Sciatic nerve (tissue), 2 donors: ENCODE results near the gene TAF11L10. TPM values are rescaled to one million over a fixed set of nuclear protein-coding genes. Genes with fewer than 3 reads are reported as not detected.
"Not testable (repeated sequence)": the region's sequence is repeated elsewhere in the genome, so short reads cannot be mapped to it uniquely, and the experiment has no call there.

ENCODE experiments used
- ATAC-seq: fragments of 200-7000 bp; cut with Tn5 transposase; one replicate; pipeline ENCODE4 v1.9.1; 2020; ENCODE audit warnings: mild to moderate bottlenecking, moderate library complexity
- DNase-seq: peaks from one replicate; pipeline ENCODE4 v3.0.0-alpha.2; 2020; ENCODE audit warnings: low spot score
- intact Hi-C: fragments of 100-400 bp; cut with DNase I; formaldehyde crosslinking; loops from one replicate; pipeline ENCODE4 v1.14.2; 2022
- total RNA-seq: library from RNA; stranded (reverse); fragmentation: NEBNext Ultra II Directional; extraction: Animal tissue kit (Norgen Biotek cat#: 25700); gene quantifications from one replicate; pipeline ENCODE4 v1.2.1, GENCODE V29; 2021
- donor health status: DM: no; HTN: no; CAD: no.
- donor health status: DM: no; HTN: no; CAD: no.

The TAF11L10 gene
- not detected for total RNA-seq

DNA sequence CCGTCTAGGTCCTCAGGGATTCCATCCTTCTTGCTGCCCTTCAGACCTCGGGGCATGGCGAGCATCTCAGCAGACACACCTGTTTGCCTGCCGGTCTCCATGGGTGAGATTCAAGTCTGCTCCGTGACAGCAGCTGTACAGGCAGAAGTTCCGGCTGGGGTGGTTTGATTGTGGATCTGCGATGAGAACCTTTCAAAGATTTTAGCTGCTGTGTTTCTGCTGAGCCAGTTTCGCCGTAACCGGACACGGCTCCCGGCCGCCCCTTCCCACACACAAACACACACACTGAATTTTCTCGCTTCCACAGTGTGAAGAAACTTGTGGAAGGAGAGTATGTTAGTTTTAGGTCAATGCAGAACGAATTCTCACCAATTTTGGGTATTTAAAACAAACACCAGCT is at the start of gene TAF11L10:
TSS of gene TAF11L10 (minus strand) at position 101 of the 400 bp plus-strand sequence.
- ATAC-seq, DNase-seq, intact Hi-C loops: not testable (repeated sequence)

DNA sequence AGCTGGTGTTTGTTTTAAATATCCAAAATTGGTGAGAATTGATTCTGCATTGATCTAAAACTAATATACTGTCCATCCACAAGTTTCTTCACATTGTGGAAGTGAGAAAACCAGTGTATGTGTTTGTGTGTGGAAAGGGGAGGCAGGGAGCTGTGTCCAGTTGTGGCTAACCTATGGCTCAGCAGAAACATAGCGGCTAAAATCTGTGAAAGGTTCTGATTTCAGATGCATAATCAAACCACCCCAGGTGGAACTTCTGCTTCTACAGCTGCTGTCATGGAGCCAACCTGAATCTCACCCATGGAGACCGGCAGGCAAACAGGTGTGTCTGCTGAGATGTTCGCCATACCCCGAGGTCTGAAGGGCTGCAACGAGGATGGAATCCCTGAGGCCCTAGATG is 36.5 kb upstream of the TAF11L10 start, which contains the start of gene TAF11L14:
TSS of gene TAF11L14 (plus strand) at position 301 of the 400 bp plus-strand sequence.
- ATAC-seq (no peak), DNase-seq (no peak)
- intact Hi-C loops: no loop called here

DNA sequence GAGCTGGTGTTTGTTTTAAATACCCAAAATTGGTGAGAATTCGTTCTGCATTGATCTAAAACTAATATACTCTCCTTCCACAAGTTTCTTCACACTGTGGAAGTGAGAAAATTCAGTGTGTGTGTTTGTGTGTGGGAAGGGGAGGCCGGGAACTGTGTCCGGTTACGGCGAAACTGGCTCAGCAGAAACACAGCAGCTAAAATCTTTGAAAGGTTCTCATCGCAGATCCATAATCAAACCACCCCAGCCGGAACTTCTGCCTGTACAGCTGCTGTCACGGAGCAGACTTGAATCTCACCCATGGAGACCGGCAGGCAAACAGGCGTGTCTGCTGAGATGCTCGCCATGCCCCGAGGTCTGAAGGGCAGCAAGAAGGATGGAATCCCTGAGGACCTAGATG is 34.2 kb upstream of the TAF11L10 start, which contains the start of gene TAF11L13:
TSS of gene TAF11L13 (plus strand) at position 301 of the 400 bp plus-strand sequence.
- intact Hi-C loops, ATAC-seq, DNase-seq: not testable (repeated sequence)

DNA sequence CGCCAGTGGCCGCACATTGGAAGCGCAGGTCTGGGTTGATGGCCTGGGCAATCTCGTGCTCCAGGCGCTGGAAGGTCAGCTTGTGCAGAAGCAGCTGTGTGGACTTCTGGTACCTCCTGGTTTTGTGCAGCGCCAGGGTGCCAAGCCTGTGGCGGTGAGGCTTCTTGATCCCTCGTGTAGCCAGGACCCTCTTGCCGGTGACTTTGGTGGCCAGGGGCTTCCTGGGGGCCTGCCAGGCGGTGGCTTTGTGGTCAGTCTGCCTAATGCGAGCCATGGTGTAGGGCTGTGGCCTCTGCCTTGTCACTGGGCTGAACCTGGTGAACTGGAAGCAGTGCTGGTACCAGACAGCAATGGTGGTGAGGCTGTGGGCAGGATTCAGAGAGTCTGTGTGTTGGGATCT is 28.1 kb upstream of the TAF11L10 start:
- DNase-seq: no peak
- intact Hi-C loops: loop anchor here (2.0 kb wide), 1 partner anchor 25 kb away; no protein-coding TSS in a partner anchor
- no peak for ATAC-seq

DNA sequence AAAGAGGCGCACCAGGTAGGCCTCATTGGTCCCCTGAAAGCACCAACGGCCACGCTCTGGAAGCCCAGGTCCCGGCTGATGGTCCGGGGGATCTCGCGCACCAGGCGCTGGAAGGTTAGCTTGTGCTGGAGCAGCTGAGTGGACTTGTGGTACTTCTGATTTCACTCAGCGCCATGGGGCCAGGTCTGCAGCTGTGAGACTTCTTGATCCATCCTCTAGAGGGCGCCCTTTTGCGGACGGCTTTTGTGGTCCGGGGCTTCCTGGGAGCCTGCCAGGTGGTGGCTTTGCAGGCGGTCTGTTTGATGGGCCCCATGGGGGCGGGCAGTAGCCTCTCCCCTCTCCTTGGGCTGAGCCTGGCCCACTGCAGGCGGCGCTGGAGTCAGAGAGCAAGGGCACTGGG is 23.0 kb upstream of the TAF11L10 start:
- ATAC-seq (no peak), DNase-seq (no peak)
- intact Hi-C loops: no loop called here

DNA sequence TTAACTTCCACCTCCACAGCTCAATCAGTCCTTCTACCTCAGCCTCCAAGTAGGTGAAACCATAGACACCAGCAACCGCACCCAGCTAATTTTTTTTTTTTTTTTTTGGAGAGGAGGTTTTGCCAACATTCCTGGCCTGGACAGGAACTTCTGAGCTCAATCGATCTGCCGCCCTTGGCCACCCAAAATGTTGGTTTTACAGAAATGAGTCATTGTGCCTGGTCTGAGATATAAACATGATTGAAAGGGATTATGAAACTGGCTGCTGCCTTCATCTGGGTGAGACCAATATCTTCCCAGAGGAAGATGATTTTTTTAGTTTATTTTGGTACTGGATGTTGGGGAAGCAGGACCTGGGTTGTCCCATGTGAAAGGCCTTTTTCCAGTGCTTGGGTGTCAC is 21.7 kb upstream of the TAF11L10 start:
- intact Hi-C loops: no loop called here
- ATAC-seq (no peak), DNase-seq (no peak)

DNA sequence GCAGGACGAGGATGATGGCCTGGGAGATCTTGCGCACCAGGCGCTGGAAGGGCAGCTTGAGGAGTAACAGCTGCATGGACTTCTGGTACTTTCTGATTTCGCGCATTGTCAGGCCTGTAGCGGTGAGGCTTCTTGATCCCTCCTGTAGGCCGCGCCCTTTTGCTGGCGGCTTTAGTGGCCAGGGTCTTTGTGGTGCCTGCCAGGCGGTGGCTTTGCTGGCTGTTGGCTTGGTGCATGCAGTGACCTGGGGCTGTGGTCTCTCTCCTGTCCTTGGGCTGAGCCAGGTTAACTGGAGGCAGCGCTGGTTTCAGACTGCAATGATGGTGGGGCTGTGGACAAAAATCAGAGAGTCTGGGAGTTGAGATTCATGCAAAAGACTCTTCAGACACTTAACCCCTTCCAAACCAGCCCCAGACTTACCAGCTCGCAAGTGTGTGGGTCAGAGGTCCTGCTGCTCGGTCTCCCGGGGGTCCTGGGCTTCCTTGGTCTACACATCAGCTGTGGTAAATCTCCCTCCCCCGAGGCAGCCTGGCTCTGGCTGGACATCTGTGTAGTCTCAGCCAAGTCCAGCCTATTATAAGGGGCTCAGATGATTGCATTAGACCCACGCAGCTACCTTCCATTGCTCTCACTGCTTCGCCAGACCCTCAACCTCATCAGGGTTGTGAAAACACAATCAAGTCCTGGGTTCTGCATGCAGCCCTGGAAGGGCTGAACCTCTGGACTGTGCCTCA is 17.4 kb upstream of the TAF11L10 start:
- no peak for ATAC-seq
- intact Hi-C loops: no loop called here
- DNase-seq: no peak

DNA sequence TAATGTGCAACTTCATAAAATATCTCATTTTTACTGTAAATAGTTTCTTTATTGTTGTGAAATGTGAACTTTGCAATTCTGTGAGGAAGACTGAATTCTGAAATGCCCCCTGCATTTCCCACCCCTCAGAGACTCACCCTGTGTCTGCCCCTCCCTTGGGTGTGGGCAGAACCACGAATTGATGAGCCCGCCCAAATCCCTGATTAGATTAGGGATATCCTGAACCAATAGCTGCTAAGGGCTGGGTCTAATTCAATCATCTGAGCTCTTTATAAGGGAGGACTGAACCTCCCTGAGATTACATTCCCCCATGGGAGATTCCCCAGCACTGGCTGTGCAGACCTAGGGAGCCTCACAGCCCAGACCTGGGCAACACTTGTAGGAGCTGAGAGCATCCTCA is 12.5 kb upstream of the TAF11L10 start, which contains the start of gene TAF11L12:
TSS of gene TAF11L12 (plus strand) at position 301 of the 400 bp plus-strand sequence.
- intact Hi-C loops, DNase-seq, ATAC-seq: not testable (repeated sequence)

DNA sequence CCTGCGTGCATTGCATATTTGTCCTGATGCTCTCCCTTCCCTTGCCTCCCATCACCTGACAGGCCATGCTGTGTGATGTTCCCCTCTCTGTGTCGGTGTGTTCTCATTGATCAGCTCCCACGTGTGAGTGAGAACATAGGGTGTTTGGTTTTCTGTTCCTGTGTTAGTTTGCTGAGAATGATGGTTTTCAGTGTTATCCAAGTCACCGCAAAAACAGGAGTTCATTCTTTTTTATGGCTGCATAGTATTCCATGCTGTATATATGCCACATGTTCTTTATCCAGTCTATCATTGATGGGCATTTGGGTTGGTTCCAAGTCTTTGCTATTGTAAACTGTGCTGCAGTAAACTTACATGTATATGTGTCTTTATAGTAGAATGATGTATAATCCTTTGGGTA is 9.8 kb upstream of the TAF11L10 start:
- intact Hi-C loops, ATAC-seq, DNase-seq: not testable (repeated sequence)

DNA sequence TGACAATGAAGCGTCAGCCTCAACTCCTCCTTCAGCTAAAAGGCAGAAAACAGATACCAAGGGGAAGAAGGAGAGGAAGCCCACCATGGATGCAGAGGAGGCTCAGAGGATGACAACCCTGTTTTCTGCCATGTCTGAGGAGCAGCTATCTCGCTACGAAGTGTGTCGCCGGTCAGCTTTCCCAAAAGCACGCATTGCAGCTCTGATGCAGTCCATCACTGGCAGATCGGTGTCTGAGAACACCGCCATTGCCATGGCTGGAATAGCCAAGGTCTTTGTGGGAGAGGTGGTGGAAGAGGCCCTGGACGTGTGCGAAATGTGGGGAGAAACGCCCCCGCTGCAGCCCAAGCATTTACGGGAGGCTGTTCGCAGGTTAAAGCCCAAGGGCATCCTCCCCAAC is 7.3 kb upstream of the TAF11L10 start:
- no peak for ATAC-seq
- no peak for DNase-seq
- intact Hi-C loops: no loop called here

DNA sequence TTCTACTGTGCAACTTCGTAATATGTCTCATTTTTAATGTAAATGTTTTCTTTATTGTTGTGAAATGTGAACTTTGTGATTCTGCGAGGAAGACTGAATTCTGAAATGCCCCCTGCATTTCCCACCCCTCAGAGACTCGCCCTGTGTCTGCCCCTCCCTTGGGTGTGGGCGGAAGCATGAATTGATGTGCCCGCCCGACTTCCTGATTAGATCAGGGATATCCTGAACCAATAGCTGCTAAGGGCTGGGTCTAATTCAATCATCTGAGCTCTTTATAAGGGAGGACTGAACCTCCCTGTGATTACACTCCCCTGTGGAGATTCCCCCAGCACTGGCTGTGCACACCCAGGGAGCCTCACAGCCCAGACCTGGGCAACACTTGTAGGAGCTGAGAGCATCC is 6.3 kb upstream of the TAF11L10 start, which contains the start of gene TAF11L11:
TSS of gene TAF11L11 (plus strand) at position 304 of the 400 bp plus-strand sequence.
- DNase-seq, intact Hi-C loops, ATAC-seq: not testable (repeated sequence)

DNA sequence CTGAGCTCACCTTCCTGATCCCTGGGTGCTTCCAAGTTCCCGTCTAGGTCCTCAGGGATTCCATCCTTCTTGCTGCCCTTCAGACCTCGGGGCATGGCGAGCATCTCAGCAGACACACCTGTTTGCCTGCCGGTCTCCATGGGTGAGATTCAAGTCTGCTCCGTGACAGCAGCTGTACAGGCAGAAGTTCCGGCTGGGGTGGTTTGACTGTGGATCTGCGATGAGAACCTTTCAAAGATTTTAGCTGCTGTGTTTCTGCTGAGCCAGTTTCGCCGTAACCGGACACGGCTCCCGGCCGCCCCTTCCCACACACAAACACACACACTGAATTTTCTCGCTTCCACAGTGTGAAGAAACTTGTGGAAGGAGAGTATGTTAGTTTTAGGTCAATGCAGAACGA is 3.4 kb downstream of the TAF11L10 start, which contains the start of gene TAF11L9:
TSS of gene TAF11L9 (minus strand) at position 140 of the 400 bp plus-strand sequence.
- intact Hi-C loops: not testable (repeated sequence)

DNA sequence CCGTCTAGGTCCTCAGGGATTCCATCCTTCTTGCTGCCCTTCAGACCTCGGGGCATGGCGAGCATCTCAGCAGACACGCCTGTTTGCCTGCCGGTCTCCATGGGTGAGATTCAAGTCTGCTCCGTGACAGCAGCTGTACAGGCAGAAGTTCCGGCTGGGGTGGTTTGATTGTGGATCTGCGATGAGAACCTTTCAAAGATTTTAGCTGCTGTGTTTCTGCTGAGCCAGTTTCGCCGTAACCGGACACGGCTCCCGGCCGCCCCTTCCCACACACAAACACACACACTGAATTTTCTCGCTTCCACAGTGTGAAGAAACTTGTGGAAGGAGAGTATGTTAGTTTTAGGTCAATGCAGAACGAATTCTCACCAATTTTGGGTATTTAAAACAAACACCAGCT is 6.8 kb downstream of the TAF11L10 start, which contains the start of gene TAF11L8:
TSS of gene TAF11L8 (minus strand) at position 101 of the 400 bp plus-strand sequence.
- intact Hi-C loops, ATAC-seq, DNase-seq: not testable (repeated sequence)

More for the DNA sequence above, 3.4 kb downstream of the TAF11L10 start, which contains the start of gene TAF11L9:
- ATAC-seq, DNase-seq: not testable (repeated sequence)

DNA sequence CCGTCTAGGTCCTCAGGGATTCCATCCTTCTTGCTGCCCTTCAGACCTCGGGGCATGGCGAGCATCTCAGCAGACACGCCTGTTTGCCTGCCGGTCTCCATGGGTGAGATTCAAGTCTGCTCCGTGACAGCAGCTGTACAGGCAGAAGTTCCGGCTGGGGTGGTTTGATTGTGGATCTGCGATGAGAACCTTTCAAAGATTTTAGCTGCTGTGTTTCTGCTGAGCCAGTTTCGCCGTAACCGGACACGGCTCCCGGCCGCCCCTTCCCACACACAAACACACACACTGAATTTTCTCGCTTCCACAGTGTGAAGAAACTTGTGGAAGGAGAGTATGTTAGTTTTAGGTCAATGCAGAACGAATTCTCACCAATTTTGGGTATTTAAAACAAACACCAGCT is 12.0 kb downstream of the TAF11L10 start, which contains the start of gene TAF11L7:
TSS of gene TAF11L7 (minus strand) at position 101 of the 400 bp plus-strand sequence.
- not testable (repeated sequence) for DNase-seq, ATAC-seq

More for the DNA sequence above, 12.0 kb downstream of the TAF11L10 start, which contains the start of gene TAF11L7:
- intact Hi-C loops: not testable (repeated sequence)

Other genes with a start within 250 kb of the TAF11L10 start
- gene TAF11L2, start 99.6 kb downstream of the TAF11L10 start, total RNA-seq: not detected
- gene TAF11L3, start 79.5 kb downstream of the TAF11L10 start, total RNA-seq: not detected
- not detected for gene TAF11L4, start 76.0 kb downstream of the TAF11L10 start, total RNA-seq
- gene TAF11L5, start 72.6 kb downstream of the TAF11L10 start, total RNA-seq: not detected
- not detected for gene TAF11L6, start 69.2 kb downstream of the TAF11L10 start, total RNA-seq
- not detected for gene TAF11L7, start 12.1 kb downstream of the TAF11L10 start, total RNA-seq
- not detected for gene TAF11L8, start 6.9 kb downstream of the TAF11L10 start, total RNA-seq
- not detected for gene TAF11L9, start 3.4 kb downstream of the TAF11L10 start, total RNA-seq
- gene TAF11L11, start 6.4 kb upstream of the TAF11L10 start, total RNA-seq: not detected
- gene TAF11L12, start 12.6 kb upstream of the TAF11L10 start, total RNA-seq: not detected
- gene TAF11L13, start 34.3 kb upstream of the TAF11L10 start, total RNA-seq: not detected
- gene TAF11L14, start 36.6 kb upstream of the TAF11L10 start, total RNA-seq: not detected